Measurements from ENCODE around the gene ZNFX1. TPM values are rescaled to one million over a fixed set of nuclear protein-coding genes. Genes with fewer than 3 reads are reported as not detected.

Gene ZNFX1
- total RNA-seq, 2 donors from 2014 or later, result 8.1 to 8.9 TPM

GRCh38 chr20:49285813-49286494 is 8.1 kb upstream of the ZNFX1 start:
- peak overlapping the region; percentile 57 for H3K27ac Mint-ChIP-seq
- Histone ChIP-seq H3K9ac (ENCODE audit: extremely low read depth, low read length, poor library complexity, severe bottlenecking) (peak overlapping the region; percentile 99), H3K36me3 (ENCODE audit: control insufficient read depth, insufficient read depth, low read length) (peaks cover 100% of the 10 kb centered on the region), H3K4me1 (ENCODE audit: control insufficient read depth, insufficient read depth, low read length) (peaks cover 4% of the 10 kb centered on the region), H3K4me3 (ENCODE audit: low read length) (peak overlapping the region; percentile 98), H3K27ac (ENCODE audit: low read depth, low read length) (no peak overlapping the region), H3K9me3 (ENCODE audit: control insufficient read depth, low read length) (peaks cover 41% of the 10 kb centered on the region), H3K27me3 (ENCODE audit: control insufficient read depth, insufficient read depth, low read length, poor library complexity, severe bottlenecking) (no peaks in the 10 kb centered on the region)
- 91 to 100% methylated on average over 1 to 4 of the region's 4 CpGs for WGBS, 2 experiments (ENCODE audit: insufficient coverage in 1 of 2, insufficient read length in 1 of 2)
- peaks cover 98% of the 10 kb centered on the region for H3K36me3 Mint-ChIP-seq (ENCODE audit: low read depth)
- no peak for TF ChIP-seq CTCF (conservative IDR thresholded peaks at IDR 0.05)
- peaks cover 24% of the 10 kb centered on the region for H3K9me3 Mint-ChIP-seq
- H3K4me1 Mint-ChIP-seq, result peaks cover 55% of the 10 kb centered on the region
- peak overlapping the region; percentile 100 for H3K4me3 Mint-ChIP-seq
- peak; percentile 55 for DNase-seq
- H3K27me3 Mint-ChIP-seq (ENCODE audit: insufficient read depth), result no peaks in the 10 kb centered on the region

- no peak for TF ChIP-seq CTCF (conservative IDR thresholded peaks at IDR 0.05)
- peak; percentile 29 for DNase-seq
- peak overlapping the region; percentile 99 for H3K9ac ChIP-seq (ENCODE audit: extremely low read depth, low read length, poor library complexity, severe bottlenecking)
- Mint-ChIP-seq H3K27me3 (ENCODE audit: insufficient read depth) (no peaks in the 10 kb centered on the region), H3K4me1 (peaks cover 56% of the 10 kb centered on the region), H3K27ac (no peak overlapping the region), H3K9me3 (peaks cover 31% of the 10 kb centered on the region), H3K36me3 (ENCODE audit: low read depth) (peaks cover 99% of the 10 kb centered on the region), H3K4me3 (peak overlapping the region; percentile 100)
- peaks cover 48% of the 10 kb centered on the region for H3K9me3 ChIP-seq (ENCODE audit: control insufficient read depth, low read length)
- H3K27ac ChIP-seq (ENCODE audit: low read depth, low read length), result no peak overlapping the region
- H3K4me3 ChIP-seq (ENCODE audit: low read length), result peak overlapping the region; percentile 98
- WGBS, 2 experiments (ENCODE audit: insufficient coverage in 1 of 2, insufficient read length in 1 of 2), result 60 to 67% methylated on average over 1 of the region's 1 CpG
- H3K27me3 ChIP-seq (ENCODE audit: control insufficient read depth, insufficient read depth, low read length, poor library complexity, severe bottlenecking), result no peaks in the 10 kb centered on the region
- H3K4me1 ChIP-seq (ENCODE audit: control insufficient read depth, insufficient read depth, low read length), result peaks cover 4% of the 10 kb centered on the region
- peaks cover 100% of the 10 kb centered on the region for H3K36me3 ChIP-seq (ENCODE audit: control insufficient read depth, insufficient read depth, low read length)
These were observed 7.4 kb upstream of the ZNFX1 start for GRCh38 chr20:49285233-49285668.

GRCh38 chr20:49284818-49285217 is 7.0 kb upstream of the ZNFX1 start:
- Mint-ChIP-seq H3K4me3 (peak overlapping the region; percentile 100), H3K4me1 (peaks cover 57% of the 10 kb centered on the region), H3K27ac (no peak overlapping the region), H3K9me3 (peaks cover 35% of the 10 kb centered on the region), H3K27me3 (ENCODE audit: insufficient read depth) (no peaks in the 10 kb centered on the region), H3K36me3 (ENCODE audit: low read depth) (peaks cover 99% of the 10 kb centered on the region)
- no peaks in the 10 kb centered on the region for H3K27me3 ChIP-seq (ENCODE audit: control insufficient read depth, insufficient read depth, low read length, poor library complexity, severe bottlenecking)
- H3K36me3 ChIP-seq (ENCODE audit: control insufficient read depth, insufficient read depth, low read length), result peaks cover 100% of the 10 kb centered on the region
- peak overlapping the region; percentile 98 for H3K4me3 ChIP-seq (ENCODE audit: low read length)
- H3K4me1 ChIP-seq (ENCODE audit: control insufficient read depth, insufficient read depth, low read length), result peaks cover 4% of the 10 kb centered on the region
- no peak for DNase-seq
- H3K9me3 ChIP-seq (ENCODE audit: control insufficient read depth, low read length), result peaks cover 52% of the 10 kb centered on the region
- 77 to 83% methylated on average over 4 to 5 of the region's 5 CpGs for WGBS, 2 experiments (ENCODE audit: insufficient coverage in 1 of 2, insufficient read length in 1 of 2)
- no peak for TF ChIP-seq CTCF (conservative IDR thresholded peaks at IDR 0.05)
- H3K27ac ChIP-seq (ENCODE audit: low read depth, low read length), result no peak overlapping the region
- H3K9ac ChIP-seq (ENCODE audit: extremely low read depth, low read length, poor library complexity, severe bottlenecking), result peak overlapping the region; percentile 99

All from endodermal cell (in vitro differentiated cells).